ENCODE data around the gene C1QTNF12. TPM values are rescaled to one million over a fixed set of nuclear protein-coding genes. Genes with fewer than 3 reads are reported as not detected.

C1QTNF12 gene
- total and polyA plus RNA-seq, 2 of the 8 experiments (the other 6 are each of a cell fraction or from before 2014, with no cell fraction given), result 2.1 to 3.7 TPM

- TF ChIP-seq KDM4A (IDR thresholded peaks at IDR 0.05; ENCODE audit: low read depth, low read length, severe bottlenecking) (no peak), CHD2 (IDR thresholded peaks at IDR 0.05; ENCODE audit: low read length) (no peak), SIN3A (conservative IDR thresholded peaks at IDR 0.05 in 1 of 2, IDR thresholded peaks at IDR 0.05 in 1 of 2; ENCODE audit: low read depth in 1 of 2, low read length in 2 of 2) (no peak), POU5F1 (IDR thresholded peaks at IDR 0.05; ENCODE audit: low read depth, low read length) (no peak), ZNF274 (IDR thresholded peaks at IDR 0.05; ENCODE audit: borderline replicate concordance, extremely low read depth, low read length) (no peak), TAF1 (IDR thresholded peaks at IDR 0.05; ENCODE audit: low read depth, low read length) (no peak)
Observed at GRCh38 chr1:1254667-1254998, 8.1 kb upstream of the C1QTNF12 start (continued).
